ENCODE data around the gene TMEM163.

DNA sequence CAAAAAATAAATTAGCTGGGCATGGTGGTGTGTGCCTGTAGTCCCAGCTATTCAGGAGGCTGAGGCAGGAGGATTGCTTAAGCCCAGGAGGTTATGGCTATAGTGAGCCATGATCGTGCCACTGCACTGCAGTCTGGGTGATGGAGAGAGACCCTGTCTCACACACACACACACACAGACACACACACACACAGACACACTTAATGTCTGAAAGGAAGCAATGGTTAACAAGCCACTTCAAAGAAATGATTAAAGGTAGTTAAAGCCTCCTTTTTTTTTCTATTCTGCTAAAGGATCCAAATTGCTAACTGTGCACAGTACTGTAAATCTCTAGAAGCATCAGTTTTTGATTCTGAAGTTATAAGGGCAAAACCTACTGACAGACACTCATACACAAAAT, 211.1 kb downstream of the TMEM163 start:
- TF ChIP-seq, protein P1, sequence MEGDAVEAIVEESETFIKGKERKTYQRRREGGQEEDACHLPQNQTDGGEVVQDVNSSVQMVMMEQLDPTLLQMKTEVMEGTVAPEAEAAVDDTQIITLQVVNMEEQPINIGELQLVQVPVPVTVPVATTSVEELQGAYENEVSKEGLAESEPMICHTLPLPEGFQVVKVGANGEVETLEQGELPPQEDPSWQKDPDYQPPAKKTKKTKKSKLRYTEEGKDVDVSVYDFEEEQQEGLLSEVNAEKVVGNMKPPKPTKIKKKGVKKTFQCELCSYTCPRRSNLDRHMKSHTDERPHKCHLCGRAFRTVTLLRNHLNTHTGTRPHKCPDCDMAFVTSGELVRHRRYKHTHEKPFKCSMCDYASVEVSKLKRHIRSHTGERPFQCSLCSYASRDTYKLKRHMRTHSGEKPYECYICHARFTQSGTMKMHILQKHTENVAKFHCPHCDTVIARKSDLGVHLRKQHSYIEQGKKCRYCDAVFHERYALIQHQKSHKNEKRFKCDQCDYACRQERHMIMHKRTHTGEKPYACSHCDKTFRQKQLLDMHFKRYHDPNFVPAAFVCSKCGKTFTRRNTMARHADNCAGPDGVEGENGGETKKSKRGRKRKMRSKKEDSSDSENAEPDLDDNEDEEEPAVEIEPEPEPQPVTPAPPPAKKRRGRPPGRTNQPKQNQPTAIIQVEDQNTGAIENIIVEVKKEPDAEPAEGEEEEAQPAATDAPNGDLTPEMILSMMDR (IDR thresholded peaks at IDR 0.05) = no peak
- no peak for TF ChIP-seq POLR2A (IDR thresholded peaks at IDR 0.05)
- no peak for TF ChIP-seq EP300 (IDR thresholded peaks at IDR 0.05)
